NCI-H146 (cell line): ENCODE data around the gene BCAM.
"Not testable (repeated sequence)": the region's sequence is repeated elsewhere in the genome, so short reads cannot be mapped to it uniquely, and the experiment has no call there.

Experiments
- DNase-seq: peaks from one replicate; lab custom pipeline; 2025; lab: John Stamatoyannopoulos, UW

The BCAM gene

GRCh38 chr19:44817725-44818465, 9.0 kb downstream of the BCAM start:
- no peak for DNase-seq

GRCh38 chr19:44818466-44819031, 9.6 kb downstream of the BCAM start:
- no peak for DNase-seq

- DNase-seq, result no peak
Measured at GRCh38 chr19:44819246-44819832, 10.4 kb downstream of the BCAM start.

- DNase-seq, result no peak
Measured at GRCh38 chr19:44820648-44821609, 12.0 kb downstream of the BCAM start.

- DNase-seq, result no peak
Measured at GRCh38 chr19:44822177-44822576, 13.3 kb downstream of the BCAM start.

GRCh38 chr19:44822670-44823372, 13.9 kb downstream of the BCAM start:
- DNase-seq, result no peak

GRCh38 chr19:44823373-44823698, 14.4 kb downstream of the BCAM start:
- peak; percentile 15 for DNase-seq

- DNase-seq, result peak; percentile 87
Measured at GRCh38 chr19:44824761-44825160, 15.9 kb downstream of the BCAM start.

- not testable (repeated sequence) for DNase-seq
Measured at GRCh38 chr19:44832875-44833274, 24.0 kb downstream of the BCAM start.

- not testable (repeated sequence) for DNase-seq
Measured at GRCh38 chr19:44834399-44834798, 25.5 kb downstream of the BCAM start.

GRCh38 chr19:44839276-44839675, 30.4 kb downstream of the BCAM start:
- no peak for DNase-seq

- DNase-seq, result no peak
Measured at GRCh38 chr19:44840811-44841210, 31.9 kb downstream of the BCAM start.

- no peak for DNase-seq
Measured at GRCh38 chr19:44841231-44841630, 32.3 kb downstream of the BCAM start.

GRCh38 chr19:44845286-44845611, 36.3 kb downstream of the BCAM start:
- no peak for DNase-seq

- DNase-seq, result peak; percentile 99
Measured at GRCh38 chr19:44845612-44846454, 36.9 kb downstream of the BCAM start, which contains the start of gene NECTIN2. TSS of gene NECTIN2 (plus strand) at chr19:44846297. CDS start at chr19:44846526, 229 bp downstream.

- DNase-seq, result peak; percentile 41
Measured at GRCh38 chr19:44846455-44847143, 37.7 kb downstream of the BCAM start.

GRCh38 chr19:44847144-44848035, 38.5 kb downstream of the BCAM start:
- DNase-seq, result peak; percentile 78

GRCh38 chr19:44848036-44848811, 39.3 kb downstream of the BCAM start:
- DNase-seq, result no peak
